NCI-H1930 (cell line): ENCODE results near the gene ADAM12.

Experiments
- DNase-seq, 2 experiments: peaks; one replicate each; lab custom pipeline; 2025; lab: John Stamatoyannopoulos, UW

ADAM12 gene

GRCh38 chr10:126143117-126143516 lies 245.2 kb downstream of the ADAM12 start:
- DNase-seq = no peak

GRCh38 chr10:126140746-126141273 lies 247.5 kb downstream of the ADAM12 start:
- no peak for DNase-seq

- no peak for DNase-seq
Observed at GRCh38 chr10:126137562-126138221, 250.6 kb downstream of the ADAM12 start.

GRCh38 chr10:126135941-126136595 lies 252.2 kb downstream of the ADAM12 start:
- no peak for DNase-seq

GRCh38 chr10:126135177-126135576 lies 253.1 kb downstream of the ADAM12 start:
- DNase-seq = no peak

- DNase-seq = no peak
Observed at GRCh38 chr10:126133906-126134656, 254.2 kb downstream of the ADAM12 start.

GRCh38 chr10:126133082-126133620 lies 255.1 kb downstream of the ADAM12 start:
- DNase-seq = no peak

GRCh38 chr10:126131341-126131740 lies 256.9 kb downstream of the ADAM12 start:
- DNase-seq = no peak

GRCh38 chr10:126130271-126130710 lies 258.0 kb downstream of the ADAM12 start:
- DNase-seq = no peak

- no peak for DNase-seq
Observed at GRCh38 chr10:126129026-126129425, 259.3 kb downstream of the ADAM12 start.

- DNase-seq = no peak
Observed at GRCh38 chr10:126128581-126128980, 259.7 kb downstream of the ADAM12 start.

- DNase-seq = no peak
Observed at GRCh38 chr10:126127481-126128029, 260.7 kb downstream of the ADAM12 start.

GRCh38 chr10:126126866-126127265 lies 261.4 kb downstream of the ADAM12 start:
- no peak for DNase-seq

- DNase-seq = no peak
Observed at GRCh38 chr10:126126023-126126422, 262.3 kb downstream of the ADAM12 start.

- no peak for DNase-seq
Observed at GRCh38 chr10:126124668-126125349, 263.5 kb downstream of the ADAM12 start.

- no peak for DNase-seq
Observed at GRCh38 chr10:126124046-126124445, 264.2 kb downstream of the ADAM12 start.

- no peak for DNase-seq
Observed at GRCh38 chr10:126123466-126123865, 264.8 kb downstream of the ADAM12 start.

GRCh38 chr10:126122881-126123280 lies 265.4 kb downstream of the ADAM12 start:
- no peak for DNase-seq

GRCh38 chr10:126119599-126119998 lies 268.7 kb downstream of the ADAM12 start:
- no peak for DNase-seq

- no peak for DNase-seq
Observed at GRCh38 chr10:126118476-126118875, 269.8 kb downstream of the ADAM12 start.

- no peak for DNase-seq
Observed at GRCh38 chr10:126117196-126117595, 271.1 kb downstream of the ADAM12 start.

- DNase-seq = no peak
Observed at GRCh38 chr10:126115886-126116285, 272.4 kb downstream of the ADAM12 start.
